CD4-positive, CD25-positive, alpha-beta regulatory T cell (primary cell): ENCODE results near the gene RIPK3. TPM values are rescaled to one million over a fixed set of nuclear protein-coding genes. Genes with fewer than 3 reads are reported as not detected.
"Not testable (repeated sequence)": the region's sequence is repeated elsewhere in the genome, so short reads cannot be mapped to it uniquely, and the experiment has no call there.

Source experiments
- ATAC-seq, 2 donors: fragments of 150-1000 bp; cut with Tn5 transposase; one replicate each; pipeline ENCODE4 v1.10.0; 2021; ENCODE audit warnings: low read depth in 2 of 2, moderate number of reproducible peaks in 2 of 2, moderate library complexity in 1 of 2
- DNase-seq, 3 donors: peaks; one replicate each; pipeline versions ENCODE4 v3.0.0 to v3.0.0-alpha.2; 2012 to 2022; ENCODE audit warnings: mixed read lengths in 1 of 3
- H3K27ac ChIP-seq: one replicate; pipeline ENCODE4 v1.7.0; 2013; ENCODE audit warnings: mild to moderate bottlenecking, low read length; ENCODE audit not compliant: insufficient read depth, poor library complexity, severe bottlenecking
- H3K27me3 ChIP-seq: one replicate; pipeline ENCODE4 v1.7.0; 2013; ENCODE audit warnings: low read length; ENCODE audit not compliant: control insufficient read depth, insufficient read depth
- H3K36me3 ChIP-seq: one replicate; pipeline ENCODE4 v1.7.0; 2013; ENCODE audit warnings: mild to moderate bottlenecking, low read length, moderate library complexity; ENCODE audit not compliant: control insufficient read depth, insufficient read depth
- H3K4me1 ChIP-seq: 2 replicates; pipeline ENCODE4 v1.7.0; 2013; ENCODE audit warnings: mild to moderate bottlenecking, low read length; ENCODE audit not compliant: insufficient read depth, control insufficient read depth, poor library complexity, severe bottlenecking
- H3K4me3 ChIP-seq: one replicate; pipeline ENCODE4 v1.7.0; 2013; ENCODE audit warnings: low read depth, mild to moderate bottlenecking, low read length, moderate library complexity
- H3K9me3 ChIP-seq, 2 experiments: 1 replicate in 1 of 2; 2 replicates in 1 of 2; pipeline ENCODE4 v1.7.0; 2013; ENCODE audit warnings: low read length in 2 of 2, mild to moderate bottlenecking in 1 of 2, moderate library complexity in 1 of 2; ENCODE audit not compliant: control insufficient read depth in 2 of 2
- H3K27ac Mint-ChIP-seq, 3 donors: one replicate each; pipeline ENCODE4 v1.8.0; 2020 to 2022; ENCODE audit warnings: mild to moderate bottlenecking in 3 of 3, mixed read lengths in 3 of 3, moderate library complexity in 2 of 3
- H3K27me3 Mint-ChIP-seq: one replicate; pipeline ENCODE4 v1.8.0; 2022; ENCODE audit warnings: mild to moderate bottlenecking, mixed read lengths
- H3K36me3 Mint-ChIP-seq: one replicate; pipeline ENCODE4 v1.8.0; 2020; ENCODE audit warnings: mixed read lengths
- H3K4me1 Mint-ChIP-seq, 4 donors: one replicate each; pipeline ENCODE4 v1.8.0; 2020 to 2022; ENCODE audit warnings: mixed read lengths in 4 of 4, mild to moderate bottlenecking in 1 of 4
- H3K4me3 Mint-ChIP-seq, 4 donors: one replicate each; pipeline ENCODE4 v1.8.0; 2020 to 2022; ENCODE audit warnings: mild to moderate bottlenecking in 4 of 4, mixed read lengths in 4 of 4, moderate library complexity in 3 of 4
- H3K9me3 Mint-ChIP-seq, 7 donors: one replicate each; pipeline ENCODE4 v1.8.0; 2020 to 2022; ENCODE audit warnings: mixed read lengths in 7 of 7, mild to moderate bottlenecking in 3 of 7, moderate library complexity in 2 of 7
- polyA plus RNA-seq, 4 donors: library from polyadenylated mRNA; unstranded; fragments of 300-500 nt; fragmentation: Illumina TruSeq; gene quantifications; one replicate each; pipeline ENCODE4 v1.2.3, GENCODE V29; 2021
- total RNA-seq: library from RNA; stranded (reverse); gene quantifications from one replicate; pipeline ENCODE4 v1.2.3, GENCODE V29; 2022

RIPK3 gene
- 41.2 TPM for total RNA-seq
- polyA plus RNA-seq = 10 to 100 TPM; 14.9 to 24.6 (median 19.4) TPM

DNA sequence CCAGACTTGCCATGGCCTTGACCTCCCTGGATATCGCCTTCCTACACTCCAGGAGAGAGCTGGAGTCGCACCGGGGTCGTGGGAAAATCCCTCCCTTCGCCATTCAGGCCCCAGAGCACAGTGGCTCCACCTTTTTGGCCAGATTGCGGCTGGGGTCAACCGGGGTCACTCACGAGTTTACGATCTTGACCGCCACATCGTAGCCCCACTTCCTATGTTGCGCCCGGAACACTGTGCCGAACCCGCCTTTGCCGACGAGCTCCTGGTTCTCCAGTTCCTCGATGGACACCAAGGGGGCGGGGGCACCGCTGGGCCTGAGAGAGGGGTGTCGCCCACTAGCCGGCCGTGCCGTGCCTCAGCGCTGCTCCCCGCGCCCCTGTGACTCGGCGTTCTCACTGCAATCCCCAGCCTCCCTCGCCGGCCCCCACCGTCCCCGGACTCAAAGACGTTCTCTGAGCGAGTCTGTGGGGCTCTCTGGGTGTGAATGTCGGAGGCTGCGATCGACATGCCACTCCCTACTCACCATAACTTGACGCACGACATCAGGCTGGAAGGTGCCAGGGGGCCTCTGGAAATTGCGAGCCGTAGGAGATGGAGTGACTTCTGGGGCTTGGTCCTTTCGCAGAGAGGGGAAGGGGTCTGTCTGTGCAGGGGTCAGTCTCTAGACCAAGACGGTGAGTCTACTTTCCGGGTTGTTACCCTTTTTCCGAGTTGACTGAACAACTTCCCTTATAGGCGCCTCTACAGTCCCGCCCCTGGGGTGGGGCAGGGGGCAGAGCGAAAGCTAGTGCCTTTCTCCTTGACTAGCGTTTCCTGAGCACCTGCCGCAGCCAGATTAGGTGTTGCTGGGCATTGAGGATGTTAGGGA lies at the start of gene RIPK3:
Gene RIPK3, minus strand, starts transcription at position 708 of the 868 bp plus-strand sequence. Its CDS starts 165 bp downstream, at position 543.
- no peaks in the 10 kb centered on the region for H3K27me3 ChIP-seq
- peak; percentile 56 to 84 (median 70) for DNase-seq
- H3K27ac Mint-ChIP-seq = peak within 1 kb of the TSS; percentile 86 to 97 (median 91)
- H3K27me3 Mint-ChIP-seq = peaks cover 51% of the 10 kb centered on the region
- peak; percentile 93 to 96 for ATAC-seq
- peak within 1 kb of the TSS; percentile 93 for H3K4me3 ChIP-seq
- peaks cover 0 to 40% (median 25%) of the 10 kb centered on the region in 4 donors for H3K4me1 Mint-ChIP-seq
- H3K9me3 ChIP-seq = no peaks in the 10 kb centered on the region
- peaks cover 18% of the 10 kb centered on the region for H3K36me3 ChIP-seq
- peaks cover 0 to 2% (median 0%) of the 10 kb centered on the region in 7 donors for H3K9me3 Mint-ChIP-seq
- peaks cover 25% of the 10 kb centered on the region for H3K36me3 Mint-ChIP-seq
- peak within 1 kb of the TSS; percentile 94 to 98 (median 97) for H3K4me3 Mint-ChIP-seq
- H3K4me1 ChIP-seq = peaks cover 25% of the 10 kb centered on the region
- peak within 1 kb of the TSS; percentile 66 for H3K27ac ChIP-seq

DNA sequence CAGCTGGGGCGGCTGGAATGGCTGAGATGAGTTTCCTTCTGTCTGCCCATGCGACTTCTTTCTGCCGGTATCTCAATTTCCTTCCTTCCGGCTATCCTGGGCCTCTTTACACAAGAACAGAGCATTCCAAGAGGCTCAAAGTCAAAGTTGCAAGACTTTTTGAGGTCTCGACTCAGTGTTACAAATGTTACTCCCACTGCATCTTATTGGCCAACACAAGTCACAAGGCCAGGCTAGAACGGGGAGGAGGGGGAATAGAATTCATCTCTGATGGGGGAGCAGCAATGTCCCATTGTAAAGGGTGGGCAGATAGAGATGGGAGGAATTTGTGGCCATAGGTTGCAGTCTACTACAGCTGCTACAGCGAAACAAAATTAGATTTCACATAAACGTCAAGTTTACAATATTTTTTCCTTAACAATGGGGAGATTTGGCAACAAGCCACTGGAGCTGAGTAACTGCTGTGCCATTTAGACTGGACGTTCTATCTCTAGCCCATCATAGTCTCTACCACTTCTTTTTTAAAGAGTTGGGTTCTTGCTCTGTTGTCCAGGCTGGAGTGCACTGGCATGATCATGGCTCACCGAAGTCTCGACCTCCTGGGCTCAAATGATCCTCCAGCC lies 49.5 kb upstream of the RIPK3 start:
- Histone ChIP-seq H3K36me3 (no peaks in the 10 kb centered on the region), H3K27ac (no peak overlapping the region), H3K9me3 (no peaks in the 10 kb centered on the region), H3K4me3 (no peak overlapping the region), H3K27me3 (peaks cover 4% of the 10 kb centered on the region), H3K4me1 (no peaks in the 10 kb centered on the region)
- peaks cover 44% of the 10 kb centered on the region for H3K27me3 Mint-ChIP-seq
- no peaks in the 10 kb centered on the region for H3K9me3 Mint-ChIP-seq
- no peaks in the 10 kb centered on the region for H3K36me3 Mint-ChIP-seq
- no peak overlapping the region for H3K27ac Mint-ChIP-seq
- DNase-seq = no peak
- H3K4me1 Mint-ChIP-seq = peaks cover 0 to 4% (median 0%) of the 10 kb centered on the region in 4 donors
- H3K4me3 Mint-ChIP-seq = no peak overlapping the region
- no peak for ATAC-seq

DNA sequence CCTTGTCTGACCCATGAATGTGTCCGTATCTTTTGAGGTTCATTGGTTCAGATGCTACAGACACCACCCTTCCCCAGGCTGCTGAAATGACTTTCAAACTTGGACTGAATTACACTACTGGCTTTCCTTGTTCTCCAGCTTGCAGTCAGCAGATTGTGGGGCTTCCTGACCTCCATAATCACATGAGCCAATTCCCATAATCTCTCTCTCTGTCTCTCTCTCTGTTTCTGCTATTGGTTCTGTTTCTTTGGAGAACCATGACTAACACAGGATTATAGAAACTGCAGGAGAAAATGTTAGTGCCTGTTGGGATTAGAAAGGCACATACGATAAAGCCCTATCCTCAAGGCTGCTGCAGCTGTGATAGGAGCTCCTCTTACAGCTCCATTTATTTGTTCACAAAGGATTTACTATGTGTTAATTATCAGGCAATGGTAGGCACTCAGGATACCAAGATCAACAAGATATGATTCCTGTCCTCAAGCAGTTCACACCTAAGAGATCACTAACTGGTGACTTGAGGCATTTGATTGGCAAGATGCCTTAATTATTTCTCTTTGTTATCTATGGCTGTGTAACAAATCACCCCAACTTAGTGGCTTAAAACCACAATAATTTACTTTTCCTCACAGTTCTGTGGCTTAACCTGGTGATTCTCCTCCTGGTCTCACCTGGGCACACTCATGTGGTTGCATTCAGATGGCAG lies 48.8 kb upstream of the RIPK3 start:
- Mint-ChIP-seq H3K27me3 (peaks cover 40% of the 10 kb centered on the region), H3K4me1 (peaks cover 0 to 4% (median 0%) of the 10 kb centered on the region in 4 donors), H3K4me3 (no peak overlapping the region), H3K9me3 (peaks cover 0 to 1% (median 0%) of the 10 kb centered on the region in 7 donors), H3K36me3 (no peaks in the 10 kb centered on the region), H3K27ac (no peak overlapping the region)
- no peaks in the 10 kb centered on the region for H3K36me3 ChIP-seq
- H3K4me1 ChIP-seq = no peaks in the 10 kb centered on the region
- no peaks in the 10 kb centered on the region for H3K9me3 ChIP-seq
- DNase-seq (no peak), ATAC-seq (no peak)
- no peak overlapping the region for H3K27ac ChIP-seq
- H3K27me3 ChIP-seq = peaks cover 7% of the 10 kb centered on the region
- no peak overlapping the region for H3K4me3 ChIP-seq

DNA sequence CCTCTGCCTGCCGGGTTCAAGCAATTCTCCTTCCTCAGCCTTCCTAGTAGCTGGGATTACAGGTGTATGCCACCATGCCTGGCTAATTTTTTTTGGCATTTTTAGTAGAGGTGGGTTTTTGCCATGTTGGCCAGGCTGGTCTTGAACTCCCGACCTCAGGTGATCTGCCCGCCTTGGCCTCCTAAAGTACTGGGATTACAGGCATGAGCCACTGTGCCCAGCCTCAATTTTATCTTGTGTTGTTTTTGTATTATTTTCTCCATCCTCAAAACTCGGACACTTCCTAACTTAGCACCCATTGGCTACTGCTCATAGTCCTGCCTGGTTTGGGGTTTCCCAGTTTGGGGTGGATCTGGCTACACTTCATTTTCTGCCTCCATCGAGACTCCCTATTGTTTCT lies 47.8 kb upstream of the RIPK3 start:
- not testable (repeated sequence) for H3K9me3 ChIP-seq, H3K9me3 Mint-ChIP-seq, H3K4me3 Mint-ChIP-seq, H3K4me1 ChIP-seq, DNase-seq, H3K27ac ChIP-seq, H3K4me1 Mint-ChIP-seq, ATAC-seq, H3K36me3 Mint-ChIP-seq, H3K27ac Mint-ChIP-seq, H3K36me3 ChIP-seq, H3K4me3 ChIP-seq
- H3K27me3 ChIP-seq = peaks cover 10% of the 10 kb centered on the region
- peaks cover 40% of the 10 kb centered on the region for H3K27me3 Mint-ChIP-seq

DNA sequence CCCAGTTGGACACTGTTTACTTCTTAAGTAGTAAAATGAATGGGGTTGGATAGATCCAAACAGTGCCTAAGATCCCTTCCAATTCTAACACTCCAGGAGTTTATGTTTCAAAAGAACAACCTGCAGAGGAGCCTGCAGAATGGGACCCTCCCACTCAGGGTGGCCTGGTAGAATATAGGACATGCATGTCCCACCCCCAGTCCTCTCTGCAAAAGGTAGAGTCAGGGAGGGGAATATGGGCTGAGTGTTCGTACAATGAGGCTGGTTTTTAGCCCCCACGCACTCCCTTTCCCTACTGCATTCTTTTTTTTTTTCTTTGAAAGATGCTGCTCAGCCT lies 47.2 kb upstream of the RIPK3 start:
- ATAC-seq (no peak), DNase-seq (no peak)
- Histone ChIP-seq H3K9me3 (no peaks in the 10 kb centered on the region), H3K27ac (no peak overlapping the region), H3K4me3 (no peak overlapping the region), H3K4me1 (no peaks in the 10 kb centered on the region), H3K27me3 (peaks cover 10% of the 10 kb centered on the region), H3K36me3 (no peaks in the 10 kb centered on the region)
- no peaks in the 10 kb centered on the region for H3K36me3 Mint-ChIP-seq
- peaks cover 35% of the 10 kb centered on the region for H3K27me3 Mint-ChIP-seq
- H3K4me3 Mint-ChIP-seq = no peak overlapping the region
- peaks cover 0 to 1% (median 0%) of the 10 kb centered on the region in 7 donors for H3K9me3 Mint-ChIP-seq
- H3K27ac Mint-ChIP-seq = no peak overlapping the region
- peaks cover 0 to 4% (median 0%) of the 10 kb centered on the region in 4 donors for H3K4me1 Mint-ChIP-seq

DNA sequence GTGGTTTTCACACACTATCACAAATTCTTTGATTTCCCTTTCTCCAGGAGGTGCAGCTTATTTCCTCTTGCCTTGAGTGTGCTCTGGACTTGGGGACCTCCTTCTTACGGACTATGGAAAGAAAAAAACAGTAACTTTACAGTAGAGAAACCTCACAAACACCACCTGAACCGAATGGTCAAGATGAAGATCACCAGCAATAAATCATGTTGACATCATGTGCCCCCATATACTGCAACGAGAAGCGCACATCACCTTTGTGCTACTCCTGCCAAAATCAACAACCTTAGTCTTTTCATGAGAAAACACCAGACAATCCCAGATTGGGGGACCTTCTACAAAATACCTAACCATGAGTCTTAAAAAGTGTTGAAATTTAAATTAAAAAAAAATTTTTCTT lies 45.7 kb upstream of the RIPK3 start:
- no peak overlapping the region for H3K27ac Mint-ChIP-seq
- no peak overlapping the region for H3K4me3 Mint-ChIP-seq
- Histone ChIP-seq H3K27ac (no peak overlapping the region), H3K9me3 (no peaks in the 10 kb centered on the region), H3K4me3 (no peak overlapping the region), H3K27me3 (peaks cover 10% of the 10 kb centered on the region), H3K4me1 (no peaks in the 10 kb centered on the region), H3K36me3 (no peaks in the 10 kb centered on the region)
- peaks cover 0 to 1% (median 0%) of the 10 kb centered on the region in 7 donors for H3K9me3 Mint-ChIP-seq
- no peak for DNase-seq
- peaks cover 26% of the 10 kb centered on the region for H3K27me3 Mint-ChIP-seq
- ATAC-seq = no peak
- no peaks in the 10 kb centered on the region for H3K36me3 Mint-ChIP-seq
- peaks cover 0 to 4% (median 0%) of the 10 kb centered on the region in 4 donors for H3K4me1 Mint-ChIP-seq

DNA sequence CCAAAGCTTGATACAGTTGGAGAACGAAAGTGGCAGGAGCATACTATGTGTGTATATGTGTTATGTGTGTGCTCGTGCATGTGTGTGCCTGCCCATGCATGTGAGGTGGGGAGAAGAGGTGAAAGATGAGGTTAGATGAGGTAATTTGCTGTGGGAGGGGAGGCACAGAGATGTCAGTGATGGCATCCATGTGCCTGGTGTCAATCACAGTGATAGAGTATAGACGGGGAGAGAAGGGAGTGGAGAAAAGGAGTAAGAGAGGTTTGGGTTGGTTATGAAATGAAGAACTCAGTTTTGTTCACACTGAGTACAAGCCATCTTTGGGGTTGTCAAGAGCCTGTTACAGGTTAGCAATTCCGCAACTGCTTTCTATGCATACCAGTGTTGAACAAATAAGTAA lies 44.4 kb upstream of the RIPK3 start:
- H3K36me3 Mint-ChIP-seq = no peaks in the 10 kb centered on the region
- H3K4me3 Mint-ChIP-seq = no peak overlapping the region

More for the DNA sequence above, 44.4 kb upstream of the RIPK3 start:
- Histone ChIP-seq H3K9me3 (no peaks in the 10 kb centered on the region), H3K27me3 (peaks cover 8% of the 10 kb centered on the region), H3K27ac (no peak overlapping the region), H3K4me3 (no peak overlapping the region), H3K4me1 (no peaks in the 10 kb centered on the region), H3K36me3 (no peaks in the 10 kb centered on the region)
- Mint-ChIP-seq H3K9me3 (peaks cover 0 to 1% (median 0%) of the 10 kb centered on the region in 7 donors), H3K4me1 (peaks cover 0 to 4% (median 0%) of the 10 kb centered on the region in 4 donors), H3K27ac (no peak overlapping the region), H3K27me3 (peaks cover 23% of the 10 kb centered on the region)
- ATAC-seq (no peak), DNase-seq (no peak)
